DOHH2 (cell line): ENCODE results near the gene GALNT18.

Experiments
- EZH2phosphoT487 ChIP-seq: fragments of 200-600 bp; sonication (generic); IDR thresholded peaks from 2 replicates; pipeline ENCODE4 v1.6.1; 2017; ENCODE audit warnings: borderline replicate concordance, mild to moderate bottlenecking, antibody characterized with exemption, low read length, moderate library complexity, mixed read lengths
- TF ChIP-seq, protein P1 (sequence below): fragments of 200-600 bp; sonication (generic); IDR thresholded peaks from one replicate; pipeline ENCODE4 v1.5.1; 2014; ENCODE audit warnings: antibody characterized with exemption, mild to moderate bottlenecking, low read depth, low read length; ENCODE audit not compliant: poor library complexity, severe bottlenecking

- TF ChIP-seq, protein P1, sequence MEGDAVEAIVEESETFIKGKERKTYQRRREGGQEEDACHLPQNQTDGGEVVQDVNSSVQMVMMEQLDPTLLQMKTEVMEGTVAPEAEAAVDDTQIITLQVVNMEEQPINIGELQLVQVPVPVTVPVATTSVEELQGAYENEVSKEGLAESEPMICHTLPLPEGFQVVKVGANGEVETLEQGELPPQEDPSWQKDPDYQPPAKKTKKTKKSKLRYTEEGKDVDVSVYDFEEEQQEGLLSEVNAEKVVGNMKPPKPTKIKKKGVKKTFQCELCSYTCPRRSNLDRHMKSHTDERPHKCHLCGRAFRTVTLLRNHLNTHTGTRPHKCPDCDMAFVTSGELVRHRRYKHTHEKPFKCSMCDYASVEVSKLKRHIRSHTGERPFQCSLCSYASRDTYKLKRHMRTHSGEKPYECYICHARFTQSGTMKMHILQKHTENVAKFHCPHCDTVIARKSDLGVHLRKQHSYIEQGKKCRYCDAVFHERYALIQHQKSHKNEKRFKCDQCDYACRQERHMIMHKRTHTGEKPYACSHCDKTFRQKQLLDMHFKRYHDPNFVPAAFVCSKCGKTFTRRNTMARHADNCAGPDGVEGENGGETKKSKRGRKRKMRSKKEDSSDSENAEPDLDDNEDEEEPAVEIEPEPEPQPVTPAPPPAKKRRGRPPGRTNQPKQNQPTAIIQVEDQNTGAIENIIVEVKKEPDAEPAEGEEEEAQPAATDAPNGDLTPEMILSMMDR = no peak
- TF ChIP-seq EZH2phosphoT487 = no peak
Observed at GRCh38 chr11:11537871-11538270, 83.9 kb downstream of the GALNT18 start.
